GM18867 (cell line): ENCODE results near the gene IFNA5.

Source experiments
- ATAC-seq: cut with Tn5 transposase; IDR thresholded peaks from one replicate; pipeline ENCODE4 v1.9.1; 2021; ENCODE audit warnings: mild to moderate bottlenecking, moderate library complexity; ENCODE audit not compliant: unreplicated experiment

The IFNA5 gene

DNA sequence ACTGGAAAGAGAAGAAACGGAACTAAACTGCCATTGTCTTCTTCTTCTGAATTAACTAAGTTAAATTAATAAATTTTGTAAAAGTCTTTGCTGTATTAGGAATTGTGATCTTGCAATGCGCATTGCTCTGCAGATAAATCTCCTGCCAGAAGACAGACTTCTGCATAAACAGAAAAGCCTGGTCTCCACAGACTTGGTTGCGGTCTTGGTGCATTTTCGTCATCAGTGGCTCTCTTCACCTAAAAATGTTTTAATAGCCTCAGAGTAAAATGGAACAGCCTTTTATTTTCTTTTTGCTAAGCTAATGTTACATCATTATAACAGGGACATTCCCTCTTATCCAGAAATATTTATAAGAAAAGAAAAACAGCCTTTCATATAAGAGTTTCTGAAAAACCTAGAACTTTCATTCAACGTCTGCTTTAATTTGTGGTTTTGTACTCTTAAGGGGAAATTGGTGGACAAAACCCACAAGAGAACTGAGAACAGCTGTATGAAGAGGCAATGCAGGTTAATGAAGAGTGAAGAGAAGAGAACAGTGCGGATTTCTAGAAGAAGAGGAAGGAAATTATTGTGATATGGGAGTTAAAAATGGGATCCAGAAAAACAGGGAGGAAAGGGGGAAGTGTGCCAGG, 10.1 kb downstream of the IFNA5 start:
- ATAC-seq: peak; percentile 81

- peak; percentile 40 for ATAC-seq
Observed at GRCh38 chr9:21294364-21294774, 10.7 kb downstream of the IFNA5 start.

- no peak for ATAC-seq
Observed at GRCh38 chr9:21289848-21290247, 15.3 kb downstream of the IFNA5 start.

DNA sequence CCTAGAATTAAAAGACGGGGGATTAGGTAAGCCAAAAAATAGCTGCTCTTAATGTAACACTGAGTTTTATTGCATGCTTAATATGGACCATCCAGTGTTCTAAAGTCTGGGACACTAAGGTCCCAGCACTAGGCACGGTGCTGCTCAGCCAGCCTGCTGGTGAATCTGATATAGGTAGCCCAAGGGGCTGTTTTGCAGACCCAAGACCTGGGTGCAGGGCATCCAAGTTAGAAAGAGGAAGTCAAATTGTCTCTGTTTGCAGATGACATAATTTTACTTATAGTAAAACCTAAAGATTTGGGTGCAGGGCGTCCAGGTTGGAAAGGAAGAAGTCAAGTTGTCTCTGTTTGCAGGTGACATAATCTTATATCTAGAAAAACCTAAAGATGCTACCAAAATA, 17.8 kb downstream of the IFNA5 start:
- ATAC-seq: no peak

GRCh38 chr9:21286659-21287058, 18.5 kb downstream of the IFNA5 start:
- no peak for ATAC-seq

DNA sequence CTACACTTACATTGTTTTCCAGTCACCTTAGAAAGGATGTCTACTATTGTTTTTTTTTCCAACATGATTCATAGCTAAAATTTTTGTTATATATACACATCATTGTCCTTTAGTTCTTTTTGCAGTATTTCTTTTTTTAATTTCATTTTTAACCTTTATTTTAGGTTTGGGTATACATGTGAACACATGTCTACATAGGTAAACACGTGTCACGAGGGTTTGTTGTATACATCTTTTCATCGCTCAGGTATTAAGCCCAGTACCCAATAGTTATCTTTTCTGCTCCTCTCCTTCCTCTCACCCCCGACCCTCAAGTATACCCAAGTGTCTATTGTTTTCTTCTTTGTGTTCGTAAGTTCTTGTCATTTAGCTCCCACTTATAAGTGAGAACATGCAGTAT, 19.0 kb downstream of the IFNA5 start:
- no peak for ATAC-seq

DNA sequence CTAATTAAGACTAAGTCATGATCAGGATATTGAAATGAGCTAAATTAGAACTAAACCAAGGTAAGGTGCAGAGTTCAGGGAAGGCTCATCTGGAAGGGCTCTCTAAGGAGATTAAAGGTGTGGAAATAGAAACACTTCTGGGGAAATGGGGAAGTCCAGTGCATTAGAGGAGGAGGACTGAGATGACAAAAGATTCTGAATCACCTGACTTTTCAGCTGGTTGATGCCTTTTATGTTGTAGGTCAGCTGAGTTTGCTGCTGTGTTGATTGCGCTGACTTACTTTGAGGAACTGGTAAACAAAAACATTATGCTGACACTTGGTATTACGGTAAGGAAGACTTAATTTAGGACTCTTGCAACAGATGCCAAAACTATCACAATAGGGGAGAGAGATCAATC, 23.8 kb downstream of the IFNA5 start:
- ATAC-seq: no peak

DNA sequence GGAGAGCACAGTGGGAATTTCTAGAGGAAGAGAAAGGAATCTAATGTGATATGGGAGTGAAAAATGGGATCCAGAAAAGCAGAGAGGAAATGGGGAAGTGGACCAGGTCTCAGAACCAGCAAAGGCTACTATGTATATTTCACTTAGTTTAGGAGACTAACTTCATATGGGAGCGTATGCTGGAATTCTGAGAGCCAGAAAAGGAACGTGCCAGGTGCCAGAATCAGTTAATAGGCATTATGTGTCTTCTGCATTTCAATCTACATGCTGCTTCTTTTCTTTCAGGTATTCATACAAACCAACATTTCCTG, 36.8 kb downstream of the IFNA5 start:
- no peak for ATAC-seq

GRCh38 chr9:21267485-21268346, 37.4 kb downstream of the IFNA5 start:
- no peak for ATAC-seq

- no peak for ATAC-seq
Observed at GRCh38 chr9:21266733-21267484, 38.2 kb downstream of the IFNA5 start.

- ATAC-seq: no peak
Observed at GRCh38 chr9:21265421-21266189, 39.5 kb downstream of the IFNA5 start.

- no peak for ATAC-seq
Observed at GRCh38 chr9:21255538-21256212, 49.4 kb downstream of the IFNA5 start.
